Measurements from ENCODE around the gene CCR1.
A peak's percentile ranks its signal among the peaks of the same experiment; 100 is the strongest.

CCR1 gene

GRCh38 chr3:46208167-46208704 is at the start of gene CCR1:
Gene CCR1, minus strand, starts transcription at chr3:46208313. Its CDS starts 4,000 bp downstream, at chr3:46204313.
- no peak for DNase-seq (ENCODE audit: low spot score)

GRCh38 chr3:46252980-46253379 is 44.9 kb upstream of the CCR1 start:
- DNase-seq (ENCODE audit: low spot score) = no peak

- DNase-seq (ENCODE audit: low spot score) = no peak
These were observed 37.0 kb upstream of the CCR1 start for GRCh38 chr3:46245146-46245545.

- no peak for DNase-seq (ENCODE audit: low spot score)
These were observed 35.4 kb upstream of the CCR1 start for GRCh38 chr3:46243560-46243959.

GRCh38 chr3:46242120-46242519 is 34.0 kb upstream of the CCR1 start, which contains the start of gene CCR3:
Gene CCR3, plus strand, starts transcription at chr3:46242460. Its CDS starts 22,699 bp downstream, at chr3:46265159.
- DNase-seq (ENCODE audit: low spot score) = no peak

GRCh38 chr3:46239952-46240351 is 31.8 kb upstream of the CCR1 start:
- DNase-seq (ENCODE audit: low spot score) = no peak

GRCh38 chr3:46239301-46239938 is 31.3 kb upstream of the CCR1 start:
- DNase-seq (ENCODE audit: low spot score) = no peak

GRCh38 chr3:46238386-46238785 is 30.3 kb upstream of the CCR1 start:
- DNase-seq (ENCODE audit: low spot score) = no peak

GRCh38 chr3:46236294-46237054 is 28.4 kb upstream of the CCR1 start:
- no peak for DNase-seq (ENCODE audit: low spot score)

- no peak for DNase-seq (ENCODE audit: low spot score)
These were observed 27.3 kb upstream of the CCR1 start for GRCh38 chr3:46235425-46235824.

- DNase-seq (ENCODE audit: low spot score) = no peak
These were observed 25.1 kb upstream of the CCR1 start for GRCh38 chr3:46233194-46233593.

- no peak for DNase-seq (ENCODE audit: low spot score)
These were observed 23.2 kb upstream of the CCR1 start for GRCh38 chr3:46231323-46231722.

- DNase-seq (ENCODE audit: low spot score) = peak; percentile 36
These were observed 20.4 kb upstream of the CCR1 start for GRCh38 chr3:46228260-46229242.

GRCh38 chr3:46222435-46223161 is 14.5 kb upstream of the CCR1 start:
- no peak for DNase-seq (ENCODE audit: low spot score)

- no peak for DNase-seq (ENCODE audit: low spot score)
These were observed 13.8 kb upstream of the CCR1 start for GRCh38 chr3:46221938-46222337.

GRCh38 chr3:46221391-46221790 is 13.3 kb upstream of the CCR1 start:
- DNase-seq (ENCODE audit: low spot score) = no peak

- no peak for DNase-seq (ENCODE audit: low spot score)
These were observed 10.1 kb upstream of the CCR1 start for GRCh38 chr3:46218196-46218709.

- no peak for DNase-seq (ENCODE audit: low spot score)
These were observed 7.8 kb upstream of the CCR1 start for GRCh38 chr3:46215810-46216414.

- DNase-seq (ENCODE audit: low spot score) = peak; percentile 14
These were observed 6.7 kb upstream of the CCR1 start for GRCh38 chr3:46214751-46215352.

- DNase-seq (ENCODE audit: low spot score) = no peak
These were observed 5.1 kb upstream of the CCR1 start for GRCh38 chr3:46213201-46213600.
